HepG2 (cell line): ENCODE measurements around the gene ALOX5.

Experiments used
- ARNT2 ChIP-seq: sonication (generic); formaldehyde crosslinking; IDR thresholded peaks from 2 replicates; pipeline ENCODE4 v1.8.0; 2022; ENCODE audit warnings: mild to moderate bottlenecking, low read depth, missing genetic modification reagents, moderate library complexity
- CBFB ChIP-seq: sonication (generic); formaldehyde crosslinking; IDR thresholded peaks from 2 replicates; pipeline ENCODE4 v1.4.0; 2020; ENCODE audit warnings: missing genetic modification reagents
- IKZF1 ChIP-seq: fragments of 450-650 bp; IDR thresholded peaks from 2 replicates; pipeline ENCODE4 v1.7.1; 2016
- MZF1 ChIP-seq: sonication (generic); formaldehyde crosslinking; IDR thresholded peaks from 2 replicates; pipeline ENCODE4 v1.8.1; 2023; ENCODE audit warnings: mild to moderate bottlenecking, missing genetic modification reagents, borderline replicate concordance
- RFX5 ChIP-seq: IDR thresholded peaks from 2 replicates; pipeline ENCODE4 v1.6.1; 2011; ENCODE audit warnings: low read depth, low read length, improper control_type of control experiment
- ZNF549 ChIP-seq: sonication (generic); formaldehyde crosslinking; IDR thresholded peaks from 2 replicates; pipeline ENCODE4 v1.5.0; 2020; ENCODE audit warnings: missing genetic modification reagents
- TF ChIP-seq, protein P1 (sequence below): sonication (generic); formaldehyde crosslinking; IDR thresholded peaks from 2 replicates; pipeline ENCODE4 v1.5.0; 2020; ENCODE audit warnings: mild to moderate bottlenecking, missing genetic modification reagents, moderate library complexity

DNA sequence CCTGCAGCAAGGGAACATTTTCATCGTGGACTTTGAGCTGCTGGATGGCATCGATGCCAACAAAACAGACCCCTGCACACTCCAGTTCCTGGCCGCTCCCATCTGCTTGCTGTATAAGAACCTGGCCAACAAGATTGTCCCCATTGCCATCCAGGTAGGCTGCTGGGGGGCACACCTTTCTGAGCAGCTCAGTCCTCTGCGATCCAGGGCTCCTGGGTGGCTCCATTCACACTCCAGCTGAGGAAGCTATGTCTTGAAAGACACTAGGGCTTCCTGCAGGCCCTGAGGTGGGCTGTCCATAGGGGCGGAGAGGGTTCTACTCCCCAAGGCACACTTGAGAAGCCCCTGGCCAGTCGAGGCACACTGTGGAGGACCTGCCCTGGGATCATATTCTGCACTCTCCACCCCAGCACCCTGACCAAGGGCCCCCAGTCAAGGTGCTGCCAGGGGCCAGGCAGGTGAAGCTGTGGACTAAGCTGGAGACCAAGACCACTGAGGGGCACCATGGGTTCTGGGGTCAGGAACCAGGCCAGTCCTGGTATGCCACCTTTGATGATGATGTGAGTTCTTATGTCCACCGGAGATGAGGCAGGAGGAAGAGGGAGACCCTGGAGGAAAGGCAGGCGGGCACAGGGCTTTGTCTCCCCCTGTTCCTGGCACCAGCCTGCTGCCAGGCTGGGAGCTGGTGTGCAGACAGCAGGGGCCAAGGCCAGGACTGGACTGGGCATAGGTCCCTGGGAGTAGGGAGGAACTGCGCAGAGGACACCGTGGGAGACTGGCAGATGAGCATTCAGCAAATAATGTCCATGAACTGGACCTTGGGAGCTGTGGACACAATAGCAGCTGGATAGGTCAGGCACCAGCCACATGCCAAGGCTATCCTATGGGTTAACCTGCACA is 54.8 kb downstream of the ALOX5 start:
- no peak for TF ChIP-seq ZNF549 (CRISPR knock-in tag)
- TF ChIP-seq RFX5 = no peak
- TF ChIP-seq, protein P1, sequence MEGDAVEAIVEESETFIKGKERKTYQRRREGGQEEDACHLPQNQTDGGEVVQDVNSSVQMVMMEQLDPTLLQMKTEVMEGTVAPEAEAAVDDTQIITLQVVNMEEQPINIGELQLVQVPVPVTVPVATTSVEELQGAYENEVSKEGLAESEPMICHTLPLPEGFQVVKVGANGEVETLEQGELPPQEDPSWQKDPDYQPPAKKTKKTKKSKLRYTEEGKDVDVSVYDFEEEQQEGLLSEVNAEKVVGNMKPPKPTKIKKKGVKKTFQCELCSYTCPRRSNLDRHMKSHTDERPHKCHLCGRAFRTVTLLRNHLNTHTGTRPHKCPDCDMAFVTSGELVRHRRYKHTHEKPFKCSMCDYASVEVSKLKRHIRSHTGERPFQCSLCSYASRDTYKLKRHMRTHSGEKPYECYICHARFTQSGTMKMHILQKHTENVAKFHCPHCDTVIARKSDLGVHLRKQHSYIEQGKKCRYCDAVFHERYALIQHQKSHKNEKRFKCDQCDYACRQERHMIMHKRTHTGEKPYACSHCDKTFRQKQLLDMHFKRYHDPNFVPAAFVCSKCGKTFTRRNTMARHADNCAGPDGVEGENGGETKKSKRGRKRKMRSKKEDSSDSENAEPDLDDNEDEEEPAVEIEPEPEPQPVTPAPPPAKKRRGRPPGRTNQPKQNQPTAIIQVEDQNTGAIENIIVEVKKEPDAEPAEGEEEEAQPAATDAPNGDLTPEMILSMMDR (CRISPR knock-in tag) = no peak
- no peak for TF ChIP-seq IKZF1
- no peak for TF ChIP-seq CBFB (CRISPR knock-in tag)
- TF ChIP-seq MZF1 (CRISPR knock-in tag) = no peak
- no peak for TF ChIP-seq ARNT2 (CRISPR knock-in tag)
